Right lobe of liver (tissue), 4 donors: ENCODE measurements around the gene KCNK7.
A peak's percentile ranks its signal among the peaks of the same experiment; 100 is the strongest.

ENCODE experiments used
- CTCF ChIP-seq, 4 donors: fragments of 200-600 bp in 3 of 4; fragments of 450-650 bp in 1 of 4; IDR thresholded peaks; one replicate each; pipeline versions ENCODE4 v1.5.1 to v1.8.0; 2016 to 2022; ENCODE audit warnings: antibody characterized with exemption in 4 of 4, mild to moderate bottlenecking in 2 of 4
- POLR2A ChIP-seq: fragments of 450-650 bp; IDR thresholded peaks from one replicate; pipeline ENCODE4 v1.6.1; 2017; ENCODE audit warnings: antibody characterized with exemption, mild to moderate bottlenecking
- donor health status: DM: no; HTN: no; CAD: no.
- donor health status: DM: no; HTN: no; CAD: no.
- donor health status: DM: no; HTN: yes; CAD: no.

GRCh38 chr11:65569973-65570918, 25.4 kb downstream of the KCNK7 start, which contains the start of gene ZNRD2:
- TF ChIP-seq CTCF (IDR thresholded peaks at IDR 0.05) (peak; percentile 41 to 55 (median 43)), POLR2A (peak; percentile 68)
